ENCODE data around the gene IFI44L. TPM values are rescaled to one million over a fixed set of nuclear protein-coding genes. Genes with fewer than 3 reads are reported as not detected.

Gene IFI44L
- total RNA-seq, 3 donors from 2014 or later (not counting 1 experiment from before 2014, with no cell fraction given): 5.2 to 12.6 (median 6.7) TPM

DNA sequence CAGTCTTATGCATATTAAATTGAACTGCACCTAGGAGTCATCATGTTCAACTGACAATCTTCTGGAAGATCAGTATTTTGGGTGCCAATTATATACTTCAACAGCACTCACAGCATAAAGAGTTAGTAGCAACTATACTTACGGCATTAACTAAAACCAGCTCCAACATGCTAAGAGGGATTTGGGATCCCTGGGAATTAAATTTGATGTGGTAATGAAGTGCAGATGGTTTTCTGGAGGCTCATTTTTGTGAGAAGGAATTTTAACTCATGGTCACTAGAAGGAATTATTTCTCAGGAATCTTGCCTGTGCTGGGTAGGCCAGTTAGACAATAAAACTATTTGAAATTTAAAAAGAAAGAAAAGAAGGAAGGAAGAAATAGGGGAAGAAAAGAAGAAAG, 47.7 kb downstream of the IFI44L start:
- DNase-seq (no peak), ATAC-seq (no peak)
- TF ChIP-seq, protein P1, sequence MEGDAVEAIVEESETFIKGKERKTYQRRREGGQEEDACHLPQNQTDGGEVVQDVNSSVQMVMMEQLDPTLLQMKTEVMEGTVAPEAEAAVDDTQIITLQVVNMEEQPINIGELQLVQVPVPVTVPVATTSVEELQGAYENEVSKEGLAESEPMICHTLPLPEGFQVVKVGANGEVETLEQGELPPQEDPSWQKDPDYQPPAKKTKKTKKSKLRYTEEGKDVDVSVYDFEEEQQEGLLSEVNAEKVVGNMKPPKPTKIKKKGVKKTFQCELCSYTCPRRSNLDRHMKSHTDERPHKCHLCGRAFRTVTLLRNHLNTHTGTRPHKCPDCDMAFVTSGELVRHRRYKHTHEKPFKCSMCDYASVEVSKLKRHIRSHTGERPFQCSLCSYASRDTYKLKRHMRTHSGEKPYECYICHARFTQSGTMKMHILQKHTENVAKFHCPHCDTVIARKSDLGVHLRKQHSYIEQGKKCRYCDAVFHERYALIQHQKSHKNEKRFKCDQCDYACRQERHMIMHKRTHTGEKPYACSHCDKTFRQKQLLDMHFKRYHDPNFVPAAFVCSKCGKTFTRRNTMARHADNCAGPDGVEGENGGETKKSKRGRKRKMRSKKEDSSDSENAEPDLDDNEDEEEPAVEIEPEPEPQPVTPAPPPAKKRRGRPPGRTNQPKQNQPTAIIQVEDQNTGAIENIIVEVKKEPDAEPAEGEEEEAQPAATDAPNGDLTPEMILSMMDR (IDR thresholded peaks at IDR 0.05): no peak
- H3K36me3 Mint-ChIP-seq: peaks cover 14% of the 10 kb centered on the region
- Histone ChIP-seq H3K27ac (ENCODE audit: low read length) (no peak overlapping the region), H3K9me3 (ENCODE audit: control insufficient read depth, insufficient read depth, low read length) (no peaks in the 10 kb centered on the region), H3K4me1 (ENCODE audit: control insufficient read depth, insufficient read depth, low read length) (no peaks in the 10 kb centered on the region), H3K36me3 (ENCODE audit: control insufficient read depth, insufficient read depth, low read length) (peaks cover 7% of the 10 kb centered on the region), H3K27me3 (ENCODE audit: control insufficient read depth, insufficient read depth, low read length) (no peaks in the 10 kb centered on the region), H3K4me3 (ENCODE audit: low read length) (no peak overlapping the region)
- no peaks in the 10 kb centered on the region for H3K27me3 Mint-ChIP-seq (ENCODE audit: low read depth in 2 of 2)
- no CpG with 5 or more reads among the region's 1 CpG for WGBS (ENCODE audit: insufficient coverage)
- no peak overlapping the region for H3K27ac Mint-ChIP-seq
- intact Hi-C loops (cut with micrococcal nuclease): no loop called here
- H3K9me3 Mint-ChIP-seq: no peaks in the 10 kb centered on the region
- no peak overlapping the region for H3K4me3 Mint-ChIP-seq
- no peaks in the 10 kb centered on the region for H3K4me1 Mint-ChIP-seq

DNA sequence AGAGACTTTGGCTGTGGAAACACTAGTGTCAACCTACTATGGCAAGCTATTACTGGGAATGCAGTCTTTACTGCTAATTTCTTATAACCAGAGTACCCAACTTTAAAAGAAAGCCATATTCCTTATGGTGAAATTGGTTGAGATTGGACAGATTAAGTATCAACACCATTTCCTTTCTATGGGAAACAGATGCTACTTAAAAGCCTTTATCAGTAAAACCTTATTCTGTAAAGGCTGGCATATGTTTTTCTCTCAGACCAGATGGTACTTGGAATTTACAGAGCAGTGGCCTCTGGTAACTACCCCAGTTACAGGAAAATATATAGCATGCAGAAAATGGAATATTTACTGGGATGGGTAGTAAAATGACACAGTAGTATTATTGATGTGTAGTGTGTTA, 48.2 kb downstream of the IFI44L start:
- TF ChIP-seq, protein P1 (IDR thresholded peaks at IDR 0.05): no peak
- H3K4me1 Mint-ChIP-seq: no peaks in the 10 kb centered on the region
- H3K27ac ChIP-seq (ENCODE audit: low read length): no peak overlapping the region
- H3K36me3 Mint-ChIP-seq: peaks cover 9% of the 10 kb centered on the region
- H3K36me3 ChIP-seq (ENCODE audit: control insufficient read depth, insufficient read depth, low read length): peaks cover 3% of the 10 kb centered on the region
- no peak overlapping the region for H3K4me3 Mint-ChIP-seq
- no peaks in the 10 kb centered on the region for H3K4me1 ChIP-seq (ENCODE audit: control insufficient read depth, insufficient read depth, low read length)
- H3K4me3 ChIP-seq (ENCODE audit: low read length): no peak overlapping the region
- no peaks in the 10 kb centered on the region for H3K27me3 ChIP-seq (ENCODE audit: control insufficient read depth, insufficient read depth, low read length)
- H3K9me3 ChIP-seq (ENCODE audit: control insufficient read depth, insufficient read depth, low read length): no peaks in the 10 kb centered on the region
- ATAC-seq (no peak), DNase-seq (no peak)
- no peak overlapping the region for H3K27ac Mint-ChIP-seq
- intact Hi-C loops (cut with micrococcal nuclease): no loop called here
- no peaks in the 10 kb centered on the region for H3K9me3 Mint-ChIP-seq
- no peaks in the 10 kb centered on the region for H3K27me3 Mint-ChIP-seq (ENCODE audit: low read depth in 2 of 2)

- H3K9me3 Mint-ChIP-seq: no peaks in the 10 kb centered on the region
- Histone ChIP-seq H3K36me3 (ENCODE audit: control insufficient read depth, insufficient read depth, low read length) (no peaks in the 10 kb centered on the region), H3K27me3 (ENCODE audit: control insufficient read depth, insufficient read depth, low read length) (no peaks in the 10 kb centered on the region), H3K4me1 (ENCODE audit: control insufficient read depth, insufficient read depth, low read length) (no peaks in the 10 kb centered on the region), H3K9me3 (ENCODE audit: control insufficient read depth, insufficient read depth, low read length) (no peaks in the 10 kb centered on the region), H3K4me3 (ENCODE audit: low read length) (no peak overlapping the region), H3K27ac (ENCODE audit: low read length) (no peak overlapping the region)
- no peak overlapping the region for H3K27ac Mint-ChIP-seq
- TF ChIP-seq, protein P1 (IDR thresholded peaks at IDR 0.05): no peak
- no peaks in the 10 kb centered on the region for H3K27me3 Mint-ChIP-seq (ENCODE audit: low read depth in 2 of 2)
- no peaks in the 10 kb centered on the region for H3K36me3 Mint-ChIP-seq
- 87% methylated on average over 1 of the region's 1 CpG for WGBS (ENCODE audit: insufficient coverage)
- no peak overlapping the region for H3K4me3 Mint-ChIP-seq
- DNase-seq (no peak), ATAC-seq (no peak)
- H3K4me1 Mint-ChIP-seq: no peaks in the 10 kb centered on the region
- intact Hi-C loops (cut with micrococcal nuclease): no loop called here
Observed at GRCh38 chr1:78672428-78672827, 52.2 kb downstream of the IFI44L start.

- peak in 1 of 2 donors; percentile 49 for DNase-seq
- TF ChIP-seq, protein P1 (IDR thresholded peaks at IDR 0.05): no peak
- no peak for ATAC-seq
- H3K4me1 ChIP-seq (ENCODE audit: control insufficient read depth, insufficient read depth, low read length): no peaks in the 10 kb centered on the region
- Mint-ChIP-seq H3K27ac (no peak overlapping the region), H3K27me3 (ENCODE audit: low read depth in 2 of 2) (no peaks in the 10 kb centered on the region), H3K36me3 (no peaks in the 10 kb centered on the region), H3K4me3 (no peak overlapping the region), H3K9me3 (no peaks in the 10 kb centered on the region), H3K4me1 (peaks cover 4% of the 10 kb centered on the region in 2 donors)
- intact Hi-C loops (cut with micrococcal nuclease): no loop called here
- no peaks in the 10 kb centered on the region for H3K27me3 ChIP-seq (ENCODE audit: control insufficient read depth, insufficient read depth, low read length)
- no peaks in the 10 kb centered on the region for H3K36me3 ChIP-seq (ENCODE audit: control insufficient read depth, insufficient read depth, low read length)
- H3K27ac ChIP-seq (ENCODE audit: low read length): no peak overlapping the region
- no peak overlapping the region for H3K4me3 ChIP-seq (ENCODE audit: low read length)
- H3K9me3 ChIP-seq (ENCODE audit: control insufficient read depth, insufficient read depth, low read length): no peaks in the 10 kb centered on the region
- WGBS (ENCODE audit: insufficient coverage): 92% methylated on average over 5 of the region's 5 CpGs
Observed at GRCh38 chr1:78673120-78673519, 52.9 kb downstream of the IFI44L start.
